RWPE2 (cell line): Measurements from ENCODE around the gene NDUFAB1.
A peak's percentile ranks its signal among the peaks of the same experiment; 100 is the strongest.
"Not testable (repeated sequence)": the region's sequence is repeated elsewhere in the genome, so short reads cannot be mapped to it uniquely, and the experiment has no call there.

ENCODE experiments used
- ATAC-seq: fragments of 200-7000 bp; cut with Tn5 transposase; 3 replicates; pipeline ENCODE4 v1.9.1; 2021; ENCODE audit warnings: low read depth
- DNase-seq: peaks from one replicate; pipeline ENCODE4 v3.0.0-alpha.2; 2020; ENCODE audit warnings: low spot score
- H3K27ac ChIP-seq: fragments of 450-650 bp; 2 replicates; pipeline ENCODE4 v1.5.1; 2017; ENCODE audit warnings: mild to moderate bottlenecking; ENCODE audit not compliant: poor library complexity, severe bottlenecking
- H3K27me3 ChIP-seq: fragments of 250-450 bp; sonication (Bioruptor Pico); 2 replicates; pipeline ENCODE4 v1.5.1; 2021; ENCODE audit warnings: mild to moderate bottlenecking, moderate library complexity; ENCODE audit not compliant: insufficient read depth, poor library complexity, severe bottlenecking
- H3K36me3 ChIP-seq: fragments of 250-450 bp; sonication (Bioruptor Pico); 2 replicates; pipeline ENCODE4 v1.5.1; 2020; ENCODE audit warnings: low read depth, mild to moderate bottlenecking, moderate library complexity
- H3K4me1 ChIP-seq: fragments of 250-450 bp; sonication (Bioruptor Pico); 2 replicates; pipeline ENCODE4 v1.5.1; 2021; ENCODE audit warnings: mild to moderate bottlenecking, moderate library complexity; ENCODE audit not compliant: insufficient read depth, poor library complexity, severe bottlenecking
- H3K4me3 ChIP-seq: fragments of 250-450 bp; sonication (Bioruptor Pico); 2 replicates; pipeline ENCODE4 v1.5.1; 2021; ENCODE audit warnings: mild to moderate bottlenecking, moderate library complexity; ENCODE audit not compliant: severe bottlenecking
- H3K9me3 ChIP-seq: fragments of 250-450 bp; sonication (Bioruptor Pico); 2 replicates; pipeline ENCODE4 v1.5.1; 2021; ENCODE audit warnings: mild to moderate bottlenecking, moderate library complexity; ENCODE audit not compliant: severe bottlenecking
- TF ChIP-seq, protein P1 (sequence below): fragments of 450-650 bp; IDR thresholded peaks from one replicate; pipeline ENCODE4 v1.5.1; 2017; ENCODE audit warnings: mild to moderate bottlenecking, moderate library complexity; ENCODE audit not compliant: poor library complexity, severe bottlenecking

The NDUFAB1 gene

GRCh38 chr16:23615805-23616204, 19.7 kb upstream of the NDUFAB1 start:
- H3K36me3 ChIP-seq: peaks cover 89% of the 10 kb centered on the region
- TF ChIP-seq, protein P1, sequence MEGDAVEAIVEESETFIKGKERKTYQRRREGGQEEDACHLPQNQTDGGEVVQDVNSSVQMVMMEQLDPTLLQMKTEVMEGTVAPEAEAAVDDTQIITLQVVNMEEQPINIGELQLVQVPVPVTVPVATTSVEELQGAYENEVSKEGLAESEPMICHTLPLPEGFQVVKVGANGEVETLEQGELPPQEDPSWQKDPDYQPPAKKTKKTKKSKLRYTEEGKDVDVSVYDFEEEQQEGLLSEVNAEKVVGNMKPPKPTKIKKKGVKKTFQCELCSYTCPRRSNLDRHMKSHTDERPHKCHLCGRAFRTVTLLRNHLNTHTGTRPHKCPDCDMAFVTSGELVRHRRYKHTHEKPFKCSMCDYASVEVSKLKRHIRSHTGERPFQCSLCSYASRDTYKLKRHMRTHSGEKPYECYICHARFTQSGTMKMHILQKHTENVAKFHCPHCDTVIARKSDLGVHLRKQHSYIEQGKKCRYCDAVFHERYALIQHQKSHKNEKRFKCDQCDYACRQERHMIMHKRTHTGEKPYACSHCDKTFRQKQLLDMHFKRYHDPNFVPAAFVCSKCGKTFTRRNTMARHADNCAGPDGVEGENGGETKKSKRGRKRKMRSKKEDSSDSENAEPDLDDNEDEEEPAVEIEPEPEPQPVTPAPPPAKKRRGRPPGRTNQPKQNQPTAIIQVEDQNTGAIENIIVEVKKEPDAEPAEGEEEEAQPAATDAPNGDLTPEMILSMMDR: no peak
- DNase-seq: no peak

GRCh38 chr16:23611936-23612335, 15.8 kb upstream of the NDUFAB1 start:
- Histone ChIP-seq H3K9me3 (no peaks in the 10 kb centered on the region), H3K27me3 (no peaks in the 10 kb centered on the region), H3K4me1 (peaks cover 11% of the 10 kb centered on the region), H3K27ac (no peak overlapping the region), H3K4me3 (no peak overlapping the region), H3K36me3 (peaks cover 84% of the 10 kb centered on the region)
- no peak for DNase-seq
- TF ChIP-seq, protein P1: no peak
- ATAC-seq: no peak

More at GRCh38 chr16:23615805-23616204, 19.7 kb upstream of the NDUFAB1 start:
- Histone ChIP-seq H3K4me3 (no peak overlapping the region), H3K4me1 (no peaks in the 10 kb centered on the region), H3K27me3 (no peaks in the 10 kb centered on the region), H3K9me3 (no peaks in the 10 kb centered on the region), H3K27ac (no peak overlapping the region)
- no peak for ATAC-seq

GRCh38 chr16:23610905-23611304, 14.8 kb upstream of the NDUFAB1 start:
- H3K27ac ChIP-seq, H3K4me3 ChIP-seq, DNase-seq, H3K27me3 ChIP-seq, H3K9me3 ChIP-seq, ATAC-seq: not testable (repeated sequence)
- Histone ChIP-seq H3K4me1 (peaks cover 11% of the 10 kb centered on the region), H3K36me3 (peaks cover 80% of the 10 kb centered on the region)

DNA sequence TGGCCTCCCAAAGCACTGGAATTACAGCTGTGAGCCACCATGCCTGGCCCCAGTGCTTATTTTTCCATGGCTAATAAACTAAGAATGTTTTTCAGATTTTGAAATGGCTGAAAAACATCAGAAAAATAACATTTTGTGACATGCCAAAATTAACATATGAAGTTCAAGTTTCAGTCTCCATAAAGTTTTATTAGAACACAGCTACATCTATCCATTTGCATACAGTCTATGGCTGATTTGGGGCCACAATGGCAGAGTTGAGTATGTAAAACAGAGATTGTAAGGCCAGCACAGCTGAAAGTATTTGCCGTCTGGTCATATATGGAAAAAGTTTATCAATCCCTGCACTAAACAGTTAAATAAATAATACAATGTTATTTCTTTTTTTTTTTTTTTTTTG, 13.8 kb upstream of the NDUFAB1 start:
- peaks cover 11% of the 10 kb centered on the region for H3K4me1 ChIP-seq
- ATAC-seq: no peak
- H3K4me3 ChIP-seq: no peak overlapping the region
- no peaks in the 10 kb centered on the region for H3K27me3 ChIP-seq
- no peak overlapping the region for H3K27ac ChIP-seq
- DNase-seq: no peak
- peaks cover 73% of the 10 kb centered on the region for H3K36me3 ChIP-seq
- no peaks in the 10 kb centered on the region for H3K9me3 ChIP-seq
- TF ChIP-seq, protein P1: no peak

DNA sequence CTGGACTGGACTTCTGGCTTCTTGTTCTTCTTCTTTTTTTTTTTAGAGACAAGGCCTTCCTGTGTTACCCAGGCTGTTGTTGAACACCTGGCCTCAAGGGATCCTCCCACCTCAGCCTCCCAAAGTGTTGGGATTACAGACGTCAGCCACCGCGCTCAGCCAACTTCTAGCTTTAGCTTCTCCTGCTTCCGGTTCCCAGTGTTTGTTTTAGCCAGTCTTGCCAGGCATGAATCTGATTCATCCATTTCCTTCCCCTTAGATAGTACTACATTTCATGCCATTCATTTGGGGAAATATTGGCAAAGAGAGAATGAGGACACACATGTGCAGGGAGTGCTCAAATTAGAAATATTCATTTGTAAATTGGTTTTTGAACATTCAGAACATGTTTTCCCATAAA, 12.1 kb upstream of the NDUFAB1 start:
- ATAC-seq (peak; percentile 88), DNase-seq (no peak)
- Histone ChIP-seq H3K36me3 (peaks cover 70% of the 10 kb centered on the region), H3K4me1 (peaks cover 11% of the 10 kb centered on the region), H3K4me3 (no peak overlapping the region), H3K9me3 (no peaks in the 10 kb centered on the region), H3K27ac (peak overlapping the region; percentile 44), H3K27me3 (no peaks in the 10 kb centered on the region)
- TF ChIP-seq, protein P1: no peak
